GM12872 (cell line): Measurements from ENCODE around the gene CBR3.

Experiments used
- CTCF ChIP-seq: IDR thresholded peaks from 3 replicates; pipeline ENCODE4 v1.5.1; 2011; ENCODE audit warnings: low read depth, mild to moderate bottlenecking, low read length, moderate library complexity; ENCODE audit not compliant: insufficient read depth

Gene CBR3

GRCh38 chr21:36184545-36184944, 49.7 kb downstream of the CBR3 start:
- TF ChIP-seq CTCF: no peak

- no peak for TF ChIP-seq CTCF
These were observed 50.6 kb downstream of the CBR3 start for GRCh38 chr21:36185523-36185922.

GRCh38 chr21:36186081-36186480, 51.2 kb downstream of the CBR3 start:
- TF ChIP-seq CTCF: no peak

GRCh38 chr21:36186506-36187399, 51.9 kb downstream of the CBR3 start:
- no peak for TF ChIP-seq CTCF

GRCh38 chr21:36188081-36188681, 53.3 kb downstream of the CBR3 start:
- no peak for TF ChIP-seq CTCF

GRCh38 chr21:36188937-36189336, 54.1 kb downstream of the CBR3 start:
- TF ChIP-seq CTCF: no peak

GRCh38 chr21:36190736-36191135, 55.9 kb downstream of the CBR3 start:
- TF ChIP-seq CTCF: no peak
